Activated B cell treated with CpG ODN at 0.5 μM for 24 hours (primary cell): ENCODE measurements around the gene ASB5. TPM values are rescaled to one million over a fixed set of nuclear protein-coding genes. Genes with fewer than 3 reads are reported as not detected.

ENCODE experiments used
- ATAC-seq: fragments of 200-7000 bp; cut with Tn5 transposase; one replicate; pipeline ENCODE4 v1.10.0; 2021; ENCODE audit warnings: low read depth, mild to moderate bottlenecking, moderate library complexity
- CTCF ChIA-PET: fragments of 350-600 bp; sonication (Branson Sonifier 250); formaldehyde crosslinking; loops from one replicate; lab custom pipeline; 2021; ENCODE audit warnings: antibody characterized with exemption; lab: Charles Lee
- POLR2A ChIA-PET: fragments of 350-600 bp; sonication (Branson Sonifier 250); formaldehyde crosslinking; loops from one replicate; lab custom pipeline; 2021; ENCODE audit warnings: antibody characterized with exemption; lab: Charles Lee
- DNase-seq: peaks from one replicate; pipeline ENCODE4 v3.0.0; 2022
- H3K27ac Mint-ChIP-seq: one replicate; pipeline ENCODE4 v1.8.0; 2020; ENCODE audit warnings: mixed read lengths
- H3K27me3 Mint-ChIP-seq: one replicate; pipeline ENCODE4 v1.8.0; 2021; ENCODE audit warnings: mixed read lengths
- H3K36me3 Mint-ChIP-seq: one replicate; pipeline ENCODE4 v1.8.0; 2021; ENCODE audit warnings: low read depth, mixed read lengths
- H3K4me1 Mint-ChIP-seq: one replicate; pipeline ENCODE4 v1.8.0; 2021; ENCODE audit warnings: mixed read lengths
- H3K4me3 Mint-ChIP-seq: one replicate; pipeline ENCODE4 v1.8.0; 2020; ENCODE audit warnings: mild to moderate bottlenecking, mixed read lengths
- H3K9me3 Mint-ChIP-seq: one replicate; pipeline ENCODE4 v1.8.0; 2020; ENCODE audit warnings: mixed read lengths
- intact Hi-C: fragments of 100-400 bp; cut with micrococcal nuclease; formaldehyde crosslinking; loops from one replicate; pipeline ENCODE4 v1.15.1; 2024
- total RNA-seq: library from RNA; stranded (reverse); gene quantifications from 2 replicates; pipeline ENCODE4 v1.2.3, GENCODE V29; 2022
- TF ChIP-seq, protein P1 (sequence below): fragments of 200-600 bp; IDR thresholded peaks from one replicate; pipeline ENCODE4 v1.8.0; 2022; ENCODE audit warnings: antibody characterized with exemption, mild to moderate bottlenecking

The ASB5 gene
- total RNA-seq, 1 donor from 2014 or later: not detected

DNA sequence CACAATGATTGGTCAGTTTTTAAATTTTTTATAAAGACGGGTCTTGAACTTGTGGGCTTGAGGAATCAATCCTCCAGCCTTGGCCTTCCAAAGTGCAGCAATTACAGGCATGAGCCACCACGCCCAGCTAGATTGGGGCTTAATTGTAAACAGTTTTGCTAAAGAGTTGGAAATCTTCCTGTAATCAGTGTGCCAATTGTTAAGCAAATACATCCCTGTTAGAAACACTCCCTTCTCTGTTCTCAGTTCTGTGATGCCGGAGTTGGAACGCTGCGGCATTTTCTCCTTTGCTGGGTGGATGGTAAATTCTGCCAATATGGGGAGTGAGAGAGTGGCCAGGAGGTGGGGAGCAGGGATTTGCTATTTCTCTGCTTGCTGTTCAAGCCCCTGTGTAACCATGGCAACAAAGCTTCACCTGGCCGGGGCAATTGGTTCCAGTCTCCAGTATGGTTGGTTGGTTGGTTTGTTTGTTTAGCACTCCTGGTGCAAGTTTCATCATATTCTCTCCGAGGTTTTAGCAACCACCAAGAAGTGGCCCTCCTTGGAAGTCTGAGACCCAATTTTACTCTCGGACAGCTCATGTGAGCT, 70.6 kb downstream of the ASB5 start:
- peaks cover 10% of the 10 kb centered on the region for H3K4me1 Mint-ChIP-seq
- no peak overlapping the region for H3K4me3 Mint-ChIP-seq
- H3K36me3 Mint-ChIP-seq: no peaks in the 10 kb centered on the region
- DNase-seq (no peak), ATAC-seq (no peak)
- peaks cover 31% of the 10 kb centered on the region for H3K27me3 Mint-ChIP-seq
- no peaks in the 10 kb centered on the region for H3K9me3 Mint-ChIP-seq
- POLR2A ChIA-PET: no interaction called here
- CTCF ChIA-PET: no interaction called here
- intact Hi-C loops: loop anchor here (5.0 kb wide), 1 partner anchor 1916 kb away; the partner anchor contains the start of genes CEP44 and FBXO8
- no peak overlapping the region for H3K27ac Mint-ChIP-seq
- TF ChIP-seq, protein P1, sequence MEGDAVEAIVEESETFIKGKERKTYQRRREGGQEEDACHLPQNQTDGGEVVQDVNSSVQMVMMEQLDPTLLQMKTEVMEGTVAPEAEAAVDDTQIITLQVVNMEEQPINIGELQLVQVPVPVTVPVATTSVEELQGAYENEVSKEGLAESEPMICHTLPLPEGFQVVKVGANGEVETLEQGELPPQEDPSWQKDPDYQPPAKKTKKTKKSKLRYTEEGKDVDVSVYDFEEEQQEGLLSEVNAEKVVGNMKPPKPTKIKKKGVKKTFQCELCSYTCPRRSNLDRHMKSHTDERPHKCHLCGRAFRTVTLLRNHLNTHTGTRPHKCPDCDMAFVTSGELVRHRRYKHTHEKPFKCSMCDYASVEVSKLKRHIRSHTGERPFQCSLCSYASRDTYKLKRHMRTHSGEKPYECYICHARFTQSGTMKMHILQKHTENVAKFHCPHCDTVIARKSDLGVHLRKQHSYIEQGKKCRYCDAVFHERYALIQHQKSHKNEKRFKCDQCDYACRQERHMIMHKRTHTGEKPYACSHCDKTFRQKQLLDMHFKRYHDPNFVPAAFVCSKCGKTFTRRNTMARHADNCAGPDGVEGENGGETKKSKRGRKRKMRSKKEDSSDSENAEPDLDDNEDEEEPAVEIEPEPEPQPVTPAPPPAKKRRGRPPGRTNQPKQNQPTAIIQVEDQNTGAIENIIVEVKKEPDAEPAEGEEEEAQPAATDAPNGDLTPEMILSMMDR: no peak

DNA sequence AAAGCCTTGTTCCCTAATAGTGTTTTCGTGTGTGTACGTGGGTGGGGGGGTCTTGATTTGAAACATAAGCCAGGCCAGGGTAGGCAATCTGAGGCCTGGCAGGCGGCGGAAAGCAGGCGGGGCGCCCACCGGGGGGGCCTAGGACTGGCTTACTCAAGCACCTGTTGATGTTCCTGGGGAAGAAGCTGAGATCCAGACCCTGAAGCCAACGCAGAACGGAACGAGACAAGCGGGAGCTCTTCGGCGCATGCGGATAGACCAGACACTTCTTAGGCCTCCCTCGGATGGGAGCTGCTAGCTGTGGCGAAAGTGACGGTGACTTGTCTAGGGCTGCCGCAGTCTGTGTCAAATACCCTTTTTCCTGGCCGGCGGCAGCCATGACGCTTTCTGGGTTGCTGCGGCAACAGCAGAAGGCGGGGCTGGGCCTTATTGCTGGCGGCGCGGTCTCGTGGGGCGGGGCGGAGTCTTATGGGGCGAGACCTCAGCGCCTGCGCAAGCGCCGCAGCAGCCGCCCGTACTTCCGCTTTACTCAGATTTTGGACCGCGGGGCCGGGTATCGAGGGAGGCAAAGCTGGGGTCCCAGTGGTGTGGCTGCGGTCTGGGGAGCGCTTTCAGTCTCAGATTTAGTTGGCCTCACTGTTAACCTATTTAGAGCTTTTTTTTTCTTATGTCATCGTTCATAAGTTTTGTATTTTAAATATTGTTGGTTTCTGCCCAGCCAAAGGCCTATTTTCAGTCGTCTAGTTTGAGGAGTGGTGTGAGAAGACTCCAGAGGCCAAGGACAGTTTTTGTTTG, 73.6 kb downstream of the ASB5 start, which contains the start of gene SPATA4:
Gene SPATA4, minus strand, starts transcription at position 402 of the 795 bp plus-strand sequence. Its CDS starts 23 bp downstream, at position 379.
- ChIA-PET CTCF (no interaction called here), POLR2A (interaction anchor here (1.0 to 1.5 kb wide), 4 partner anchors 105 to 1247 kb away, joined by 3 to 12 read pairs (median 4); partner anchors contain the start of gene AGA)
- DNase-seq (peak; percentile 94), ATAC-seq (peak; percentile 97)
- intact Hi-C loops: loop anchor here (1.0 to 5.0 kb wide), 6 partner anchors 71 to 1913 kb away; partner anchors contain the start of genes AGA, CEP44, FBXO8 and SPCS3
- TF ChIP-seq, protein P1: no peak
- Mint-ChIP-seq H3K4me1 (peaks cover 10% of the 10 kb centered on the region), H3K9me3 (no peaks in the 10 kb centered on the region), H3K27me3 (peaks cover 41% of the 10 kb centered on the region), H3K27ac (peak within 1 kb of the TSS; percentile 87), H3K36me3 (no peaks in the 10 kb centered on the region), H3K4me3 (peak within 1 kb of the TSS; percentile 87)

DNA sequence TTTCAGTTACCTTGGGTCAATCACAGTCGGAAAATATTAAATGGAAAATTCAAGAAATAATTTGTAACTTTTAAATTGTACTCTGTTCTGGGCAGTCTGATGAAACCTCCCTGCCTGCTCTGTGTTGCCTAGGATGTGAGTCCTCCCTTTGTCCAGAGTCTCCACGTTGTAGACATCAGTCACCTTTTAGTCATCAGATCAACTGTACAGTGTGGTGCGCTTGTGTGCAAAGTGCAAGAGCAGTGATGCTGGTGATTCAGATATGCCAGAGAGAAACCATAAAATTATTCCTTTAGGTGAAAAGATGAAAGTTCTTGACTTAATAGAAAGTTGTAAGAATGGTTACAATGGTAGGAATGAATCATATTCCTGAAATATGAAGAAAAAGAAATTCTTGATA, 75.1 kb downstream of the ASB5 start:
- ChIA-PET CTCF (no interaction called here), POLR2A (no interaction called here)
- no peaks in the 10 kb centered on the region for H3K36me3 Mint-ChIP-seq
- DNase-seq: no peak
- H3K4me1 Mint-ChIP-seq: peaks cover 10% of the 10 kb centered on the region
- no peaks in the 10 kb centered on the region for H3K9me3 Mint-ChIP-seq
- TF ChIP-seq, protein P1: no peak
- peaks cover 38% of the 10 kb centered on the region for H3K27me3 Mint-ChIP-seq
- no peak for ATAC-seq
- intact Hi-C loops: no loop called here
- no peak overlapping the region for H3K27ac Mint-ChIP-seq
- H3K4me3 Mint-ChIP-seq: no peak overlapping the region

DNA sequence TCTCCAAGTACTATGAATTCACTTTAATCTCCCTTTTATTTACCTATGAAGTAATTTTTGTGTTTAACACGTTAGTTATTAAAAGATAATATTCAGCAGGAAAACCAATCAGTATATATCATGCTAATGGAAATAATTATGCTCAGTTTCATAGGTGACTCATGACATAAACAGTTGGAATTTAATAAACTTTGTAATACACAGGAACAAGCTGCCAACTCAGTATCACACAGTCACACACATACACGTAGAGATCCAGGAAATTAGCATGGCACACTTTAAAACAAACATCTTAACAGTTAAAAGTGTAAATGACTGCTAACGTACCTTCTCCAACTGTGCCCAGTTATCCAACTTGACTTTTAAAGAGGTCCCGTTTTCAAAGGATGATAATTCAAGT, 75.9 kb downstream of the ASB5 start:
- ATAC-seq (no peak), DNase-seq (no peak)
- ChIA-PET POLR2A (no interaction called here), CTCF (no interaction called here)
- H3K27me3 Mint-ChIP-seq: peaks cover 34% of the 10 kb centered on the region
- intact Hi-C loops: no loop called here
- TF ChIP-seq, protein P1: no peak
- peaks cover 12% of the 10 kb centered on the region for H3K4me1 Mint-ChIP-seq
- H3K9me3 Mint-ChIP-seq: no peaks in the 10 kb centered on the region
- no peaks in the 10 kb centered on the region for H3K36me3 Mint-ChIP-seq
- no peak overlapping the region for H3K27ac Mint-ChIP-seq
- H3K4me3 Mint-ChIP-seq: no peak overlapping the region

DNA sequence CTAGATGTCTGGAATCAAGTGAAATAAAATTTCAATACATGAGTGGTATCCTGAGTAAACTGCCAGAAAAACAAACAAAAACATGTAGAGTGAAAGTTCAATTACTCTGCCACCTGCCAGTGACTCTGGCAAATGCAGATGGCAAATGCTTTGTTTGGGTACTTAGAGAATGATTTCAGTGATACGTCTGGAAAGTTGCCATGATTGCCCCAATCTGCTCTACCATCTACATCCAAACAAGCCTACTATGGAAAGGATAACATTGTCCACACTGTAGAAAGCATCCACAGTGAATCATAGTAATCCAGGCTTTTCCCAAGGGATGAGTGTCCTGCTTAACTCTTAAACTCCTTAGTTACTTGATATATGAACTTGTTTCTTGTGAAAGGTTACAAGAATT, 77.0 kb downstream of the ASB5 start:
- H3K4me1 Mint-ChIP-seq: peaks cover 12% of the 10 kb centered on the region
- intact Hi-C loops: no loop called here
- no peak overlapping the region for H3K4me3 Mint-ChIP-seq
- ChIA-PET CTCF (no interaction called here), POLR2A (no interaction called here)
- no peaks in the 10 kb centered on the region for H3K36me3 Mint-ChIP-seq
- no peak overlapping the region for H3K27ac Mint-ChIP-seq
- ATAC-seq (no peak), DNase-seq (no peak)
- H3K27me3 Mint-ChIP-seq: peaks cover 33% of the 10 kb centered on the region
- TF ChIP-seq, protein P1: no peak
- H3K9me3 Mint-ChIP-seq: no peaks in the 10 kb centered on the region
